Right atrium auricular region (tissue), 2 donors: ENCODE results near the gene TBP. TPM values are rescaled to one million over a fixed set of nuclear protein-coding genes. Genes with fewer than 3 reads are reported as not detected.

Source experiments
- DNase-seq: peaks from one replicate; pipeline ENCODE4 v3.0.0-alpha.2; 2019; ENCODE audit warnings: low spot score
- H3K27ac ChIP-seq, 2 donors: fragments of 200-600 bp; sonication (generic); 1 replicate in 1 of 2; 2 replicates in 1 of 2; pipeline ENCODE4 v1.5.1; 2016 to 2019
- H3K27me3 ChIP-seq, 2 donors: fragments of 200-600 bp; sonication (generic); one replicate each; pipeline versions ENCODE4 v1.5.1 to v1.6.0; 2017 to 2019
- H3K36me3 ChIP-seq: fragments of 200-600 bp; sonication (generic); one replicate; pipeline ENCODE4 v1.5.1; 2016
- H3K4me1 ChIP-seq, 2 donors: fragments of 200-600 bp; sonication (generic); one replicate each; pipeline versions ENCODE4 v1.5.1 to v1.6.0; 2017 to 2019
- H3K4me3 ChIP-seq, 2 donors: fragments of 200-600 bp; sonication (generic); 1 replicate in 1 of 2; 2 replicates in 1 of 2; pipeline ENCODE4 v1.5.1; 2017 to 2019; ENCODE audit warnings: mild to moderate bottlenecking in 1 of 2, moderate library complexity in 1 of 2
- H3K9me3 ChIP-seq, 2 donors: fragments of 200-600 bp; sonication (generic); one replicate each; pipeline ENCODE4 v1.5.1; 2019
- CTCF ChIP-seq, 2 donors: fragments of 200-600 bp; sonication (generic); IDR thresholded peaks; one replicate each; pipeline ENCODE4 v1.5.1; 2019; ENCODE audit warnings: antibody characterized with exemption in 2 of 2
- total RNA-seq, 2 donors: library from RNA; depleted of rRNA; stranded (reverse); fragments of >200 nt; gene quantifications; one replicate each; pipeline ENCODE4 v1.1.0, GENCODE V29; 2016

The TBP gene
- total RNA-seq, 2 donors from 2014 or later = 10.1 to 13.3 TPM

GRCh38 chr6:170542031-170542719 lies 12.0 kb upstream of the TBP start:
- Histone ChIP-seq H3K27ac (no peak overlapping the region), H3K9me3 (no peaks in the 10 kb centered on the region), H3K4me1 (peaks cover 0 to 22% of the 10 kb centered on the region in 2 donors), H3K36me3 (peaks cover 96% of the 10 kb centered on the region), H3K4me3 (no peak overlapping the region), H3K27me3 (no peaks in the 10 kb centered on the region)
- TF ChIP-seq CTCF (IDR thresholded peaks at IDR 0.05) = no peak
- DNase-seq = no peak

DNA sequence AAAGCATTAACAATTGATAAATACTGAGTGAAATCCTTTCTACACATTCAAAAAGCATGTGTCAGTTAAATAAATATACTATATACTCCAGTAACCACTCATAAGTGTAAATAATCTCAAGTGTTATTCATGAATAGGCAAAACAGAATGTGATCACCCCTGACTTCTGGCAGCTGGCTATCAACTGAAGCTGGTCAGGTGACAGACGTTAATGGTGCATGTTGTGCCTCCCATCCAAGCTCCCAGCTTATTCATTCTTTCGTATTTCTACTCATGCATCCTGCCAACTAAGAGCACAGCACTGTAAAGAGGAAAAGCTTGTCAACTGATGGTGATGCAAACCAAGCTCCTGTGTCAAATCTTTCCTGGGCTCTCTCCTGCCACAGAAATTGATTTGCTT lies 8.8 kb upstream of the TBP start:
- no peak for DNase-seq
- Histone ChIP-seq H3K4me3 (no peak overlapping the region), H3K27me3 (no peaks in the 10 kb centered on the region), H3K9me3 (no peaks in the 10 kb centered on the region), H3K27ac (peak overlapping the region; percentile 5 to 28), H3K36me3 (peaks cover 78% of the 10 kb centered on the region), H3K4me1 (peaks cover 0 to 32% of the 10 kb centered on the region in 2 donors)
- TF ChIP-seq CTCF (IDR thresholded peaks at IDR 0.05) = no peak

- Histone ChIP-seq H3K36me3 (peaks cover 9% of the 10 kb centered on the region), H3K4me3 (peak within 1 kb of the TSS; percentile 71 to 81), H3K27me3 (no peaks in the 10 kb centered on the region), H3K9me3 (no peaks in the 10 kb centered on the region), H3K27ac (peak within 1 kb of the TSS; percentile 90 to 92), H3K4me1 (peaks cover 0 to 45% of the 10 kb centered on the region in 2 donors)
- no peak for TF ChIP-seq CTCF (IDR thresholded peaks at IDR 0.05)
- DNase-seq = peak; percentile 95
Measured at GRCh38 chr6:170552765-170553533, 1.2 kb upstream of the TBP start, which contains the start of gene PSMB1. Gene PSMB1 (minus strand): TSS chr6:170553307. CDS start chr6:170553242, 65 bp downstream.

- Histone ChIP-seq H3K36me3 (peaks cover 9% of the 10 kb centered on the region), H3K4me1 (peaks cover 0 to 45% of the 10 kb centered on the region in 2 donors), H3K27ac (peak overlapping the region; percentile 90 to 92), H3K9me3 (no peaks in the 10 kb centered on the region), H3K4me3 (peak overlapping the region; percentile 71 to 81), H3K27me3 (no peaks in the 10 kb centered on the region)
- no peak for DNase-seq
- no peak for TF ChIP-seq CTCF (IDR thresholded peaks at IDR 0.05)
Measured at GRCh38 chr6:170553534-170554012, 596 bp upstream of the TBP start.

- no peak for DNase-seq
- H3K4me3 ChIP-seq = peak overlapping the region; percentile 71 to 81
- H3K4me1 ChIP-seq = peaks cover 0 to 41% of the 10 kb centered on the region in 2 donors
- peaks cover 21% of the 10 kb centered on the region for H3K36me3 ChIP-seq
- no peaks in the 10 kb centered on the region for H3K27me3 ChIP-seq
- H3K27ac ChIP-seq = peak overlapping the region; percentile 90 to 92
- H3K9me3 ChIP-seq = no peaks in the 10 kb centered on the region
- TF ChIP-seq CTCF (IDR thresholded peaks at IDR 0.05) = no peak
Measured at GRCh38 chr6:170554796-170555137, 598 bp downstream of the TBP start.
